HG03354 (cell line): Measurements from ENCODE around the gene NFAT5.
"Not testable (repeated sequence)": the region's sequence is repeated elsewhere in the genome, so short reads cannot be mapped to it uniquely, and the experiment has no call there.

Source experiments
- ATAC-seq: cut with Tn5 transposase; IDR thresholded peaks from one replicate; pipeline ENCODE4 v1.9.1; 2021; ENCODE audit warnings: mild to moderate bottlenecking; ENCODE audit not compliant: unreplicated experiment, poor library complexity, severe bottlenecking

The NFAT5 gene

GRCh38 chr16:69565671-69566239 is at the start of gene NFAT5:
NFAT5 (plus strand) TSS chr16:69565966; CDS start chr16:69566302, 336 bp downstream.
- peak; percentile 41 for ATAC-seq

GRCh38 chr16:69517914-69518313 is 47.9 kb upstream of the NFAT5 start:
- not testable (repeated sequence) for ATAC-seq

- no peak for ATAC-seq
Observed at GRCh38 chr16:69520413-69520799, 45.4 kb upstream of the NFAT5 start.

GRCh38 chr16:69520800-69521602 is 44.8 kb upstream of the NFAT5 start:
- ATAC-seq = peak; percentile 65

- no peak for ATAC-seq
Observed at GRCh38 chr16:69522041-69522578, 43.7 kb upstream of the NFAT5 start.

- no peak for ATAC-seq
Observed at GRCh38 chr16:69522732-69523404, 42.9 kb upstream of the NFAT5 start.

GRCh38 chr16:69523566-69524305 is 42.0 kb upstream of the NFAT5 start:
- ATAC-seq = no peak

- ATAC-seq = no peak
Observed at GRCh38 chr16:69526831-69527655, 38.7 kb upstream of the NFAT5 start.

GRCh38 chr16:69531988-69532387 is 33.8 kb upstream of the NFAT5 start:
- no peak for ATAC-seq

GRCh38 chr16:69532641-69533455 is 32.9 kb upstream of the NFAT5 start:
- ATAC-seq = no peak

- ATAC-seq = no peak
Observed at GRCh38 chr16:69534720-69535119, 31.0 kb upstream of the NFAT5 start.

GRCh38 chr16:69535123-69536050 is 30.4 kb upstream of the NFAT5 start:
- ATAC-seq = no peak

- no peak for ATAC-seq
Observed at GRCh38 chr16:69537706-69538080, 28.1 kb upstream of the NFAT5 start.

GRCh38 chr16:69538808-69539207 is 27.0 kb upstream of the NFAT5 start:
- no peak for ATAC-seq

GRCh38 chr16:69542974-69543373 is 22.8 kb upstream of the NFAT5 start:
- ATAC-seq = no peak

- ATAC-seq = no peak
Observed at GRCh38 chr16:69544088-69544487, 21.7 kb upstream of the NFAT5 start.

- not testable (repeated sequence) for ATAC-seq
Observed at GRCh38 chr16:69546663-69547062, 19.1 kb upstream of the NFAT5 start.
